BE2C (cell line): ENCODE measurements around the gene NOCT.
"Not testable (repeated sequence)": the region's sequence is repeated elsewhere in the genome, so short reads cannot be mapped to it uniquely, and the experiment has no call there.

ENCODE experiments used
- DNase-seq: peaks from one replicate; pipeline ENCODE4 v3.0.0-alpha.2; 2020
- H3K27me3 ChIP-seq: fragments of 250-450 bp; sonication (Bioruptor Pico); 2 replicates; pipeline ENCODE4 v1.5.1; 2020; ENCODE audit warnings: mild to moderate bottlenecking
- H3K36me3 ChIP-seq: fragments of 250-450 bp; sonication (Bioruptor Pico); 2 replicates; pipeline ENCODE4 v1.5.1; 2020; ENCODE audit warnings: mild to moderate bottlenecking
- H3K4me1 ChIP-seq: fragments of 250-450 bp; sonication (Bioruptor Pico); 2 replicates; pipeline ENCODE4 v1.5.1; 2020
- H3K4me3 ChIP-seq: 2 replicates; pipeline ENCODE4 v1.5.1; 2011; ENCODE audit warnings: low read depth, low read length
- H3K9me3 ChIP-seq: fragments of 250-450 bp; sonication (Bioruptor Pico); 2 replicates; pipeline ENCODE4 v1.5.1; 2020
- CTCF ChIP-seq: IDR thresholded peaks from 2 replicates; pipeline ENCODE4 v1.5.1; 2012; ENCODE audit warnings: mild to moderate bottlenecking, low read depth, low read length

Gene NOCT

GRCh38 chr4:138983690-138984089, 31.9 kb upstream of the NOCT start:
- no peaks in the 10 kb centered on the region for H3K9me3 ChIP-seq
- TF ChIP-seq CTCF, result no peak
- no peaks in the 10 kb centered on the region for H3K4me1 ChIP-seq
- H3K4me3 ChIP-seq, result no peak overlapping the region
- no peak for DNase-seq
- no peaks in the 10 kb centered on the region for H3K36me3 ChIP-seq
- H3K27me3 ChIP-seq, result no peaks in the 10 kb centered on the region

- TF ChIP-seq CTCF, result no peak
- DNase-seq, result no peak
- H3K27me3 ChIP-seq, result no peaks in the 10 kb centered on the region
- H3K9me3 ChIP-seq, result no peaks in the 10 kb centered on the region
- H3K36me3 ChIP-seq, result no peaks in the 10 kb centered on the region
- no peak overlapping the region for H3K4me3 ChIP-seq
- no peaks in the 10 kb centered on the region for H3K4me1 ChIP-seq
Measured at GRCh38 chr4:138984647-138985046, 30.9 kb upstream of the NOCT start.

GRCh38 chr4:138992676-138993075, 22.9 kb upstream of the NOCT start:
- Histone ChIP-seq H3K36me3 (no peaks in the 10 kb centered on the region), H3K4me3 (no peak overlapping the region), H3K9me3 (no peaks in the 10 kb centered on the region), H3K4me1 (no peaks in the 10 kb centered on the region), H3K27me3 (no peaks in the 10 kb centered on the region)
- TF ChIP-seq CTCF, result no peak
- DNase-seq, result no peak

GRCh38 chr4:138996090-138996489, 19.5 kb upstream of the NOCT start:
- Histone ChIP-seq H3K27me3 (no peaks in the 10 kb centered on the region), H3K4me1 (no peaks in the 10 kb centered on the region), H3K36me3 (no peaks in the 10 kb centered on the region), H3K4me3 (no peak overlapping the region), H3K9me3 (no peaks in the 10 kb centered on the region)
- no peak for TF ChIP-seq CTCF
- DNase-seq, result no peak

GRCh38 chr4:138999666-139000065, 15.9 kb upstream of the NOCT start:
- no peaks in the 10 kb centered on the region for H3K27me3 ChIP-seq
- H3K9me3 ChIP-seq, result no peaks in the 10 kb centered on the region
- TF ChIP-seq CTCF, result no peak
- no peak overlapping the region for H3K4me3 ChIP-seq
- DNase-seq, result no peak
- H3K36me3 ChIP-seq, result no peaks in the 10 kb centered on the region
- no peaks in the 10 kb centered on the region for H3K4me1 ChIP-seq

- not testable (repeated sequence) for H3K4me3 ChIP-seq, H3K27me3 ChIP-seq, H3K36me3 ChIP-seq
Measured at GRCh38 chr4:139000134-139000533, 15.4 kb upstream of the NOCT start.

GRCh38 chr4:139001430-139001829, 14.2 kb upstream of the NOCT start:
- not testable (repeated sequence) for H3K27me3 ChIP-seq, H3K9me3 ChIP-seq, H3K4me1 ChIP-seq, H3K4me3 ChIP-seq, DNase-seq, H3K36me3 ChIP-seq

More at GRCh38 chr4:139000134-139000533, 15.4 kb upstream of the NOCT start:
- H3K4me1 ChIP-seq, DNase-seq, H3K9me3 ChIP-seq: not testable (repeated sequence)

- not testable (repeated sequence) for H3K27me3 ChIP-seq, H3K4me3 ChIP-seq, H3K4me1 ChIP-seq, DNase-seq, H3K36me3 ChIP-seq, H3K9me3 ChIP-seq
Measured at GRCh38 chr4:139003668-139004067, 11.9 kb upstream of the NOCT start.
